Tibial nerve (tissue), 4 donors: ENCODE data around the gene CCDC186. TPM values are rescaled to one million over a fixed set of nuclear protein-coding genes. Genes with fewer than 3 reads are reported as not detected.

Source experiments
- small RNA-seq: library from RNA; depleted of rRNA; stranded (forward); fragments of <200 nt; gene quantifications from one replicate; pipeline ENCODE3, GENCODE V24; 2016
- total RNA-seq, 4 donors: library from RNA; depleted of rRNA; stranded (reverse); fragments of >200 nt; gene quantifications; one replicate each; pipeline ENCODE4 v1.1.0, GENCODE V29; 2016

Gene CCDC186
- total RNA-seq, 4 donors from 2014 or later, result 11.6 to 18.0 (median 14.4) TPM

Small RNA genes lying within 50 kb of the gene (small RNA-seq; reads per million reads assigned to genes)
- not detected for gene RF02277
- not detected for gene RNU6-709P

Other genes starting within 250 kb of the CCDC186 start
- 1 to 10 TPM in 2 of 4 donors, under 1 TPM in 2; 0.30 to 1.4 (median 1.1) TPM for gene ADRB1, start 130.3 kb downstream of the CCDC186 start, total RNA-seq
- gene TDRD1, start 5.2 kb upstream of the CCDC186 start, total RNA-seq, result under 1 TPM in 3 of 4 donors, not detected in 1; under 0.01 to 0.42 (median 0.22) TPM
- gene VWA2, start 65.1 kb upstream of the CCDC186 start, total RNA-seq, result 1 to 10 TPM in 2 of 4 donors, under 1 TPM in 2; 0.22 to 1.6 (median 1.0) TPM
- gene AFAP1L2, start 230.3 kb upstream of the CCDC186 start, total RNA-seq, result 100 to 1,000 TPM in 3 of 4 donors, 10 to 100 TPM in 1; 96.3 to 176 (median 127) TPM